Osteoblast (primary cell): ENCODE data around the gene TOM1L2. TPM values are rescaled to one million over a fixed set of nuclear protein-coding genes. Genes with fewer than 3 reads are reported as not detected.

Experiments used
- DNase-seq: peaks from one replicate; pipeline ENCODE4 v3.0.0; 2011; ENCODE audit warnings: low spot score, mixed read lengths; ENCODE audit not compliant: insufficient read length; ENCODE audit errors: missing footprints
- H2AFZ ChIP-seq: 2 replicates; pipeline ENCODE4 v1.6.0; 2011; ENCODE audit warnings: mild to moderate bottlenecking, low read length
- H3K27ac ChIP-seq: 2 replicates; pipeline ENCODE4 v1.5.1; 2011; ENCODE audit warnings: mild to moderate bottlenecking, low read depth, low read length, moderate library complexity
- H3K27me3 ChIP-seq: 2 replicates; pipeline ENCODE4 v1.6.0; 2012; ENCODE audit warnings: mild to moderate bottlenecking, control low read depth, inconsistent platforms, low read length, moderate library complexity; ENCODE audit not compliant: insufficient read depth
- H3K36me3 ChIP-seq: 2 replicates; pipeline ENCODE4 v1.5.1; 2011; ENCODE audit warnings: mild to moderate bottlenecking, low read length, control low read depth, moderate library complexity; ENCODE audit not compliant: insufficient read depth
- H3K4me1 ChIP-seq: 2 replicates; pipeline ENCODE4 v1.5.1; 2011; ENCODE audit warnings: mild to moderate bottlenecking, low read length, control low read depth, moderate library complexity; ENCODE audit not compliant: insufficient read depth
- H3K4me2 ChIP-seq: 2 replicates; pipeline ENCODE4 v1.6.0; 2011; ENCODE audit warnings: mild to moderate bottlenecking, low read length; ENCODE audit not compliant: insufficient read depth
- H3K4me3 ChIP-seq: fragments of 200-600 bp; sonication (generic); 3 replicates; pipeline ENCODE4 v1.5.1; 2012; ENCODE audit warnings: mild to moderate bottlenecking, low read length, inconsistent platforms; ENCODE audit not compliant: insufficient read depth
- H3K79me2 ChIP-seq: 2 replicates; pipeline ENCODE4 v1.6.0; 2012; ENCODE audit warnings: mild to moderate bottlenecking, low read length, control low read depth, inconsistent platforms; ENCODE audit not compliant: insufficient read depth
- H3K9me3 ChIP-seq: 2 replicates; pipeline ENCODE4 v1.5.1; 2011; ENCODE audit warnings: low read depth, low read length, control low read depth
- H4K20me1 ChIP-seq: 2 replicates; pipeline ENCODE4 v1.6.0; 2012; ENCODE audit warnings: mild to moderate bottlenecking, low read length, control low read depth; ENCODE audit not compliant: insufficient read depth
- CTCF ChIP-seq: IDR thresholded peaks from 2 replicates; pipeline ENCODE4 v1.5.1; 2011; ENCODE audit warnings: mild to moderate bottlenecking, low read depth, low read length, moderate library complexity; ENCODE audit errors: extremely low read depth
- total RNA-seq: library from RNA; depleted of rRNA; stranded (reverse); fragments of >200 nt; gene quantifications from 2 replicates; pipeline ENCODE4 v1.2.3, GENCODE V29; 2012

The TOM1L2 gene
- total RNA-seq, 1 donor, result 38.7 TPM

- no peak overlapping the region for H3K4me3 ChIP-seq
- H3K27ac ChIP-seq, result no peak overlapping the region
- no peaks in the 10 kb centered on the region for H3K27me3 ChIP-seq
- H3K4me1 ChIP-seq, result peaks cover 10% of the 10 kb centered on the region
- H3K79me2 ChIP-seq, result no peaks in the 10 kb centered on the region
- DNase-seq, result peak; percentile 73
- H2AFZ ChIP-seq, result no peak overlapping the region
- peak; percentile 42 for TF ChIP-seq CTCF
- no peaks in the 10 kb centered on the region for H3K36me3 ChIP-seq
- H3K9me3 ChIP-seq, result no peaks in the 10 kb centered on the region
- no peaks in the 10 kb centered on the region for H4K20me1 ChIP-seq
- H3K4me2 ChIP-seq, result no peak overlapping the region
Measured at GRCh38 chr17:17994271-17995069, 22.3 kb upstream of the TOM1L2 start.

GRCh38 chr17:17993852-17994251, 21.7 kb upstream of the TOM1L2 start:
- no peaks in the 10 kb centered on the region for H4K20me1 ChIP-seq
- H3K4me3 ChIP-seq, result no peak overlapping the region
- H2AFZ ChIP-seq, result no peak overlapping the region
- H3K27me3 ChIP-seq, result no peaks in the 10 kb centered on the region
- H3K9me3 ChIP-seq, result no peaks in the 10 kb centered on the region
- peaks cover 10% of the 10 kb centered on the region for H3K4me1 ChIP-seq
- DNase-seq, result peak; percentile 27
- no peak overlapping the region for H3K27ac ChIP-seq
- no peaks in the 10 kb centered on the region for H3K79me2 ChIP-seq
- no peak overlapping the region for H3K4me2 ChIP-seq
- no peaks in the 10 kb centered on the region for H3K36me3 ChIP-seq
- TF ChIP-seq CTCF, result no peak

- Histone ChIP-seq H3K4me2 (no peak overlapping the region), H3K27ac (no peak overlapping the region), H3K4me3 (no peak overlapping the region), H3K36me3 (no peaks in the 10 kb centered on the region), H3K27me3 (no peaks in the 10 kb centered on the region), H3K79me2 (no peaks in the 10 kb centered on the region), H3K9me3 (no peaks in the 10 kb centered on the region), H2AFZ (no peak overlapping the region), H4K20me1 (no peaks in the 10 kb centered on the region), H3K4me1 (peaks cover 10% of the 10 kb centered on the region)
- no peak for TF ChIP-seq CTCF
- DNase-seq, result peak; percentile 31
Measured at GRCh38 chr17:17993366-17993765, 21.2 kb upstream of the TOM1L2 start.

GRCh38 chr17:17990282-17990681, 18.1 kb upstream of the TOM1L2 start:
- no peak overlapping the region for H3K4me2 ChIP-seq
- H3K4me1 ChIP-seq, result peaks cover 10% of the 10 kb centered on the region
- no peaks in the 10 kb centered on the region for H3K9me3 ChIP-seq
- no peaks in the 10 kb centered on the region for H3K27me3 ChIP-seq
- H3K27ac ChIP-seq, result peak overlapping the region; percentile 70
- H3K4me3 ChIP-seq, result no peak overlapping the region
- no peak overlapping the region for H2AFZ ChIP-seq
- no peak for TF ChIP-seq CTCF
- DNase-seq, result no peak
- H4K20me1 ChIP-seq, result no peaks in the 10 kb centered on the region
- H3K79me2 ChIP-seq, result no peaks in the 10 kb centered on the region
- no peaks in the 10 kb centered on the region for H3K36me3 ChIP-seq
